Measurements from ENCODE around the gene LRRC55.

Gene LRRC55, protein sequence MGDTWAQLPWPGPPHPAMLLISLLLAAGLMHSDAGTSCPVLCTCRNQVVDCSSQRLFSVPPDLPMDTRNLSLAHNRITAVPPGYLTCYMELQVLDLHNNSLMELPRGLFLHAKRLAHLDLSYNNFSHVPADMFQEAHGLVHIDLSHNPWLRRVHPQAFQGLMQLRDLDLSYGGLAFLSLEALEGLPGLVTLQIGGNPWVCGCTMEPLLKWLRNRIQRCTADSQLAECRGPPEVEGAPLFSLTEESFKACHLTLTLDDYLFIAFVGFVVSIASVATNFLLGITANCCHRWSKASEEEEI

GRCh38 chr11:57181678-57182305, at the start of gene LRRC55:
Gene LRRC55, plus strand, starts transcription at chr11:57181953. Its CDS starts 70 bp downstream, at chr11:57182023.
- DNase-seq (ENCODE audit: low read depth in 2 of 2) = no peak

GRCh38 chr11:57133366-57134038, 48.3 kb upstream of the LRRC55 start:
- DNase-seq (ENCODE audit: low read depth in 2 of 2) = no peak

DNA sequence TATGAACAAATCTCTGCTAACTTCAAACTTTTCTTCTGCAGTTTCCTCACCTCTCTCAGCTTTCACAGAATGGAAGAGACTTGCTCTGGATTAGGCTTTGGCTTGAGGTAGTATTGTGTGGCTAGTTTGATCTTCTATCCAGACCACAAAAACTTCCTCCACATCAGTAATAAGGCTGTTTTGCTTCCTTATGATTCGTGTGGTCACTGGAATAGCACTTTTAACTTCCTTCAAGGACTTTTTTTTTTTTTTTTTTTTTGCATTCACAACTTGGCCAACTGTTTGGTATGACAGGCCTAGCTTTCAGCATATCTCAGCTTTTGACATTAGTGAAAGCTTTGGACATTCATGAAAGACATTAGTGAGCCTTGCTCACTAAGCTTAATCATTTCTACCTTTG, 47.5 kb upstream of the LRRC55 start:
- no peak for DNase-seq (ENCODE audit: low read depth in 2 of 2)

DNA sequence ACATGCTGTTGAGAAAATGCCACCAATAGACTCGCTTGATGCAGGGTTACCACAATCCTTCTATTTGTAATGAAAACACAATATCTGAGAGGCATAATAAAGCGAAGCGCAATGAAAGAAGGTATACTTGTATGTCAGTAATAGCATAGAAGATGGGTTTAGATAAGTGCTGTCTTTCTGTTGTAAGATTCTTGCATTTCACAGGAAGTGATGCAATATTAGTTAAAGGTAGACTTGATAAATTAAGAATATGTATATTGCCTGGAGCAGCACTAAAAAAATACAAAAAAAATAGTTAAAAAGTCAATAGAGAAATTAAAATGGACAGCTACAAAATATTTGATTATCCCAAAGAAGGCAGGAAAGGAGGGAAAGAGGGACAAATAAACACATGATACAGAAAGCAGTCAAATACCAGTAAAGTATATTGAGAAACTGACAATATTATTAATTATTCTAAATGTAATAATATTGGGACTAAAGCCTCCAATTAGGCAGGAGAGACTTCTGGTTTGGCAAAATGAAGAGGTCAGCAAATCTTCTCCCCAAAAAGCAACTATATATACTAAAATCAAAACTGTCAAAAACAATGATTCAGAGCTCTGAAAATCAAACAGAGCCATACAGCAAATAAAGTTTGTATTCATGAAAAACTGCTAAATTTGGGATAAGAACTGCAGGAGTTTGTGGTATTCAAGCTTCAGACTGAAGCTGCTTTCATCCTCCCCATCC, 46.6 kb upstream of the LRRC55 start:
- DNase-seq (ENCODE audit: low read depth in 2 of 2) = no peak

GRCh38 chr11:57140568-57140967, 41.2 kb upstream of the LRRC55 start:
- no peak for DNase-seq (ENCODE audit: low read depth in 2 of 2)

DNA sequence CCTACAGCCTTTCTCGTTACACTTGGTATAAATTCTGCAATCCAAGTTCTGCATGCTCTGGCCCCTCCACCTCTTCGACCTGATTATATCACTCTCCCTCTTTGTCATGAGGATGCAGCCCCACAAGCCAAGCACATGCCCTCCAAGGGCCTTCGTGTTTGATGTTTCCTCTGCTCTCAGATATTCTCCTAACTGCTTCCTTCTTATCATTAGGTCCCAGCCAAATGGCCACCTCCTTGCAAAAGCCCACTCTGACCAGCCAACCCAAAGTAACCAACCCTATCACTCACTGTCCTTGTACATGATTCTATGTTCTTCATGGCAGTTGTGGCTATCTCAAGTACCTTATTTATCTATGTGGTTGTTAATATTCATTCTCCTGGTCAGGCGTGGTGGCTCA, 38.3 kb upstream of the LRRC55 start:
- DNase-seq (ENCODE audit: low read depth in 2 of 2) = no peak

- DNase-seq (ENCODE audit: low read depth in 2 of 2) = no peak
Observed at GRCh38 chr11:57144075-57144474, 37.7 kb upstream of the LRRC55 start.

- DNase-seq (ENCODE audit: low read depth in 2 of 2) = no peak
Observed at GRCh38 chr11:57144531-57145320, 37.0 kb upstream of the LRRC55 start.

GRCh38 chr11:57146301-57146700, 35.5 kb upstream of the LRRC55 start:
- no peak for DNase-seq (ENCODE audit: low read depth in 2 of 2)

DNA sequence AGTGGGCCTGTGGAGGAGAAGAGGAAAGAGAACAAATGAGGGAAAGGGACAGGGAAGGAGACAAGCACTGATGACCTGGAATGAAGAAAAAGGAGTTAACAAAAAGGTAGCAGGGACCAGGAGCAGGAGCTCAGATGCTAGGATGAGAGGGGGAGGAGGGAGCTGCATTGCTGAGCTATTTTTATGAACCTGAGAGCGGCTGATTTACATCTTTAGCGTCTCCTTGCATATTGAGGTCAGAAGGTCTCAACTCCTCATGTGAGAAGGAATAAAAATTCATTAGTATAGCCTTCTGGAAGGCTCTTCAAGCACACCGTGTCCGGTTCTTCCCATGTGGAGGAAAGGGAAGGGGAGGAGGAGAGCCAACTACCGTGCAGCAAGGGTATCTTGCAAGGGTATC, 33.1 kb upstream of the LRRC55 start:
- DNase-seq (ENCODE audit: low read depth in 2 of 2) = no peak

GRCh38 chr11:57150454-57150917, 31.3 kb upstream of the LRRC55 start:
- DNase-seq (ENCODE audit: low read depth in 2 of 2) = no peak

GRCh38 chr11:57152134-57152533, 29.6 kb upstream of the LRRC55 start:
- no peak for DNase-seq (ENCODE audit: low read depth in 2 of 2)

- DNase-seq (ENCODE audit: low read depth in 2 of 2) = no peak
Observed at GRCh38 chr11:57153448-57153847, 28.3 kb upstream of the LRRC55 start.

GRCh38 chr11:57154739-57155138, 27.0 kb upstream of the LRRC55 start:
- DNase-seq (ENCODE audit: low read depth in 2 of 2) = no peak

- no peak for DNase-seq (ENCODE audit: low read depth in 2 of 2)
Observed at GRCh38 chr11:57155400-57155799, 26.4 kb upstream of the LRRC55 start.

GRCh38 chr11:57155838-57156607, 25.7 kb upstream of the LRRC55 start:
- no peak for DNase-seq (ENCODE audit: low read depth in 2 of 2)

DNA sequence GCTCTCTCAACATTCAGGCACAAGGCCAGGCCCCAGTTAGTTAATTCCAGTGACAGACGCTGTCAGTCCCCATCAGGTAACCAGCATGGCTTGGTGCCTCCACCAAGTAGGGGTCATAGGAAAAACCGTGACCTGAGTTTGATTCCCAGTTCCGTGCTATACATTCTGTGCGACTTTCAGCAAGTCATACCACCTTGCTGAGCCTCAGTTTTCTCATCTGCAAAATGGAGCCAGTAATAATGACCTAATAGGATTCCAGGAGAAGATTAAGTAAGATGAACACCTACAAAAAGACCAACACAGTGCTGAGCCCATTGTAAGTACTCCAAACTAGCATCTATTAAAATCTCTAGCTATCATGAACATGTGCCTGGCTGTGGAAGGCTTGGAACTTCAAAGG, 24.8 kb upstream of the LRRC55 start:
- DNase-seq (ENCODE audit: low read depth in 2 of 2) = no peak

- DNase-seq (ENCODE audit: low read depth in 2 of 2) = no peak
Observed at GRCh38 chr11:57157624-57158023, 24.1 kb upstream of the LRRC55 start.

DNA sequence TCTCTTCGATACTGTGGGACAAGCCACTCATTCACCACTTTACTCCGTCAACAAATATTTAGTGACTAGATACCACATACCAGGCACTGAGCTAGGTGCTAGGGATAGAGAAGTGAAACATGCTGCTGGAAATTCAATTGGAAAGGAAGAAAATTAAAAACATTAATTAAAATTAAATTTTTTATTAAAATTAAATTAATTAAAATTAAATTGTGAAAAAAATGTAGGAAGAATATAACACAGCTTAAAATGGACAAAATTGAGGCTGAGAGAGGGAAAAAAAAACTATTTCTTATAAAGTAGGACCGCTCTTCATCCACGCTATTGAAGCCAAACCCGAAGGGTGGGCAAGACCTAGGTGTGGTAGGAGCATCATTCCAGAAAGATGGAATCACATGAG, 23.6 kb upstream of the LRRC55 start:
- DNase-seq (ENCODE audit: low read depth in 2 of 2) = no peak

GRCh38 chr11:57158599-57158998, 23.2 kb upstream of the LRRC55 start:
- DNase-seq (ENCODE audit: low read depth in 2 of 2) = no peak

DNA sequence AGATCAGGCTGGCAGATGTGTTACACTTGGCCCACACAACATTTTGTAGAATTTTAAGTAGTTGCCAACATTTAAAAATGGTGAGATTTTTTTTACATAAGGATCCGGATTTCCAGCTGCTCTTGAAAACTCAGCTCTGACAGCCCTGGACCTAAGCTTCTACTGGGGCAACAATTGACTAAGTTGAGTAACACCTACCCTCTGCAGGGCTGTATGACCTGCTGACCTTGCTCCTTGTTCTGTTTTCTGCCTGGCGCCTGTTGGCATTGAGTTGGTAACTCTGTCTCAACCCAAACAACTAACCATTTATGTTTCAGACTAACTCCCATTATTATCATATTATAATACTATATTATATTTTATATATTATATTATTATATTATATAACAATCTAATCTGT, 21.1 kb upstream of the LRRC55 start:
- no peak for DNase-seq (ENCODE audit: low read depth in 2 of 2)

Measured in stimulated activated CD4-positive, alpha-beta T cell treated with anti-CD3 and anti-CD28 coated beads, Interleukin-1b, Interleukin-23, amount 100 ng/mL, for 4 hours (primary cell).